Measurements from ENCODE around the gene PVRIG.
A peak's percentile ranks its signal among the peaks of the same experiment; 100 is the strongest.
"Not testable (repeated sequence)": the region's sequence is repeated elsewhere in the genome, so short reads cannot be mapped to it uniquely, and the experiment has no call there.

The PVRIG gene

GRCh38 chr7:100190048-100190711 is 29.6 kb upstream of the PVRIG start:
- Histone ChIP-seq H2AK5ac (ENCODE audit: low read length, severe bottlenecking) (no peak overlapping the region), H3K36me3 (ENCODE audit: control insufficient read depth in 1 of 2, insufficient read depth in 2 of 2, low read depth in 1 of 2, low read length in 2 of 2) (no peaks in the 10 kb centered on the region), H3K27me3 (ENCODE audit: control insufficient read depth in 1 of 2, insufficient read depth in 1 of 2, low read length in 2 of 2) (peaks cover 0 to 13% of the 10 kb centered on the region in 2 experiments), H3K9ac (ENCODE audit: low read length) (peak overlapping the region; percentile 57), H3K4ac (ENCODE audit: low read depth in 1 of 2, low read length in 2 of 2) (no peak overlapping the region), H3K27ac (ENCODE audit: low read length, poor library complexity, severe bottlenecking) (no peak overlapping the region), H3K4me1 (ENCODE audit: control insufficient read depth, insufficient read depth, low read depth, low read length) (no peaks in the 10 kb centered on the region), H2BK12ac (ENCODE audit: low read length in 2 of 2) (no peak overlapping the region), H3K18ac (ENCODE audit: low read depth in 1 of 2, low read length in 2 of 2) (no peak overlapping the region), H4K91ac (ENCODE audit: low read length) (no peak overlapping the region), H3K4me2 (ENCODE audit: low read length, poor library complexity, severe bottlenecking) (no peak overlapping the region), H4K8ac (ENCODE audit: low read length) (no peak overlapping the region), H2AFZ (ENCODE audit: low read depth, low read length) (no peak overlapping the region), H2BK120ac (ENCODE audit: low read depth, low read length) (no peak overlapping the region), H2BK5ac (ENCODE audit: low read depth, low read length, poor library complexity, severe bottlenecking) (no peak overlapping the region), H3K14ac (ENCODE audit: low read length in 2 of 2) (no peak overlapping the region), H2BK15ac (ENCODE audit: low read depth, poor library complexity, severe bottlenecking) (no peak overlapping the region), H3K4me3 (ENCODE audit: insufficient read depth in 1 of 2, low read depth in 1 of 2, low read length in 2 of 2) (no peak overlapping the region), H3K23ac (ENCODE audit: low read length in 2 of 2) (no peak overlapping the region), H3K79me1 (replicated peaks; ENCODE audit: low read length, poor library complexity, severe bottlenecking) (no peaks in the 10 kb centered on the region), H3K9me3 (ENCODE audit: control insufficient read depth, low read length) (no peaks in the 10 kb centered on the region)
- 82% methylated on average over 4 of the region's 4 CpGs for WGBS
- DNase-seq = peak; percentile 51

GRCh38 chr7:100191775-100192174 is 28.0 kb upstream of the PVRIG start:
- peak; percentile 45 for DNase-seq
- no peak overlapping the region for H3K27ac ChIP-seq (ENCODE audit: low read length, poor library complexity, severe bottlenecking)
- H3K23ac ChIP-seq (ENCODE audit: low read length in 2 of 2) = no peak overlapping the region
- H3K4ac ChIP-seq (ENCODE audit: low read depth in 1 of 2, low read length in 2 of 2) = no peak overlapping the region
- no peak overlapping the region for H2AK5ac ChIP-seq (ENCODE audit: low read length, severe bottlenecking)
- H2BK120ac ChIP-seq (ENCODE audit: low read depth, low read length) = no peak overlapping the region
- H2BK5ac ChIP-seq (ENCODE audit: low read depth, low read length, poor library complexity, severe bottlenecking) = no peak overlapping the region
- H3K79me1 ChIP-seq (replicated peaks; ENCODE audit: low read length, poor library complexity, severe bottlenecking) = no peaks in the 10 kb centered on the region
- no peak overlapping the region for H4K91ac ChIP-seq (ENCODE audit: low read length)
- H3K14ac ChIP-seq (ENCODE audit: low read length in 2 of 2) = no peak overlapping the region
- WGBS = 95% methylated on average over 2 of the region's 2 CpGs
- H3K4me1 ChIP-seq (ENCODE audit: control insufficient read depth, insufficient read depth, low read depth, low read length) = no peaks in the 10 kb centered on the region
- no peak overlapping the region for H2AFZ ChIP-seq (ENCODE audit: low read depth, low read length)
- no peak overlapping the region for H2BK12ac ChIP-seq (ENCODE audit: low read length in 2 of 2)
- H2BK15ac ChIP-seq (ENCODE audit: low read depth, poor library complexity, severe bottlenecking) = no peak overlapping the region
- H3K18ac ChIP-seq (ENCODE audit: low read depth in 1 of 2, low read length in 2 of 2) = no peak overlapping the region
- H3K9ac ChIP-seq (ENCODE audit: low read length) = no peak overlapping the region
- no peaks in the 10 kb centered on the region for H3K36me3 ChIP-seq (ENCODE audit: control insufficient read depth in 1 of 2, insufficient read depth in 2 of 2, low read depth in 1 of 2, low read length in 2 of 2)
- no peaks in the 10 kb centered on the region for H3K9me3 ChIP-seq (ENCODE audit: control insufficient read depth, low read length)
- peaks cover 0 to 13% of the 10 kb centered on the region in 2 experiments for H3K27me3 ChIP-seq (ENCODE audit: control insufficient read depth in 1 of 2, insufficient read depth in 1 of 2, low read length in 2 of 2)
- H3K4me2 ChIP-seq (ENCODE audit: low read length, poor library complexity, severe bottlenecking) = no peak overlapping the region
- no peak overlapping the region for H4K8ac ChIP-seq (ENCODE audit: low read length)
- H3K4me3 ChIP-seq (ENCODE audit: insufficient read depth in 1 of 2, low read depth in 1 of 2, low read length in 2 of 2) = no peak overlapping the region

- not testable (repeated sequence) for H2BK15ac ChIP-seq (ENCODE audit: low read depth, poor library complexity, severe bottlenecking); H2BK5ac ChIP-seq (ENCODE audit: low read depth, low read length, poor library complexity, severe bottlenecking); H3K9ac ChIP-seq (ENCODE audit: low read length); H4K91ac ChIP-seq (ENCODE audit: low read length); DNase-seq; H2AFZ ChIP-seq (ENCODE audit: low read depth, low read length); H3K27ac ChIP-seq (ENCODE audit: low read length, poor library complexity, severe bottlenecking); H3K14ac ChIP-seq (ENCODE audit: low read length in 2 of 2); H3K4me2 ChIP-seq (ENCODE audit: low read length, poor library complexity, severe bottlenecking); H2AK5ac ChIP-seq (ENCODE audit: low read length, severe bottlenecking); H2BK12ac ChIP-seq (ENCODE audit: low read length in 2 of 2); H3K9me3 ChIP-seq (ENCODE audit: control insufficient read depth, low read length); H3K4ac ChIP-seq (ENCODE audit: low read depth in 1 of 2, low read length in 2 of 2); H2BK120ac ChIP-seq (ENCODE audit: low read depth, low read length); H3K79me1 ChIP-seq (replicated peaks; ENCODE audit: low read length, poor library complexity, severe bottlenecking); H3K4me3 ChIP-seq (ENCODE audit: insufficient read depth in 1 of 2, low read depth in 1 of 2, low read length in 2 of 2); H4K8ac ChIP-seq (ENCODE audit: low read length); H3K36me3 ChIP-seq (ENCODE audit: control insufficient read depth in 1 of 2, insufficient read depth in 2 of 2, low read depth in 1 of 2, low read length in 2 of 2); H3K4me1 ChIP-seq (ENCODE audit: control insufficient read depth, insufficient read depth, low read depth, low read length); H3K23ac ChIP-seq (ENCODE audit: low read length in 2 of 2); H3K18ac ChIP-seq (ENCODE audit: low read depth in 1 of 2, low read length in 2 of 2)
- WGBS = 95% methylated on average over 4 of the region's 6 CpGs
- peaks cover 0 to 14% of the 10 kb centered on the region in 2 experiments for H3K27me3 ChIP-seq (ENCODE audit: control insufficient read depth in 1 of 2, insufficient read depth in 1 of 2, low read length in 2 of 2)
These were observed 27.4 kb upstream of the PVRIG start for GRCh38 chr7:100192281-100192862.

GRCh38 chr7:100192969-100193368 is 26.8 kb upstream of the PVRIG start:
- H3K9me3 ChIP-seq (ENCODE audit: control insufficient read depth, low read length) = no peaks in the 10 kb centered on the region
- DNase-seq = no peak
- H3K23ac ChIP-seq (ENCODE audit: low read length in 2 of 2) = no peak overlapping the region
- H3K36me3 ChIP-seq (ENCODE audit: control insufficient read depth in 1 of 2, insufficient read depth in 2 of 2, low read depth in 1 of 2, low read length in 2 of 2) = no peaks in the 10 kb centered on the region
- H2AK5ac ChIP-seq (ENCODE audit: low read length, severe bottlenecking) = no peak overlapping the region
- H3K79me1 ChIP-seq (replicated peaks; ENCODE audit: low read length, poor library complexity, severe bottlenecking) = no peaks in the 10 kb centered on the region
- 93% methylated on average over 3 of the region's 3 CpGs for WGBS
- no peak overlapping the region for H3K4me2 ChIP-seq (ENCODE audit: low read length, poor library complexity, severe bottlenecking)
- no peak overlapping the region for H3K27ac ChIP-seq (ENCODE audit: low read length, poor library complexity, severe bottlenecking)
- H3K27me3 ChIP-seq (ENCODE audit: control insufficient read depth in 1 of 2, insufficient read depth in 1 of 2, low read length in 2 of 2) = peaks cover 0 to 20% of the 10 kb centered on the region in 2 experiments
- no peak overlapping the region for H2AFZ ChIP-seq (ENCODE audit: low read depth, low read length)
- no peak overlapping the region for H3K4ac ChIP-seq (ENCODE audit: low read depth in 1 of 2, low read length in 2 of 2)
- no peak overlapping the region for H3K18ac ChIP-seq (ENCODE audit: low read depth in 1 of 2, low read length in 2 of 2)
- no peaks in the 10 kb centered on the region for H3K4me1 ChIP-seq (ENCODE audit: control insufficient read depth, insufficient read depth, low read depth, low read length)
- H4K8ac ChIP-seq (ENCODE audit: low read length) = no peak overlapping the region
- H2BK12ac ChIP-seq (ENCODE audit: low read length in 2 of 2) = no peak overlapping the region
- H3K9ac ChIP-seq (ENCODE audit: low read length) = no peak overlapping the region
- no peak overlapping the region for H2BK5ac ChIP-seq (ENCODE audit: low read depth, low read length, poor library complexity, severe bottlenecking)
- no peak overlapping the region for H2BK15ac ChIP-seq (ENCODE audit: low read depth, poor library complexity, severe bottlenecking)
- H3K4me3 ChIP-seq (ENCODE audit: insufficient read depth in 1 of 2, low read depth in 1 of 2, low read length in 2 of 2) = no peak overlapping the region
- H3K14ac ChIP-seq (ENCODE audit: low read length in 2 of 2) = no peak overlapping the region
- H2BK120ac ChIP-seq (ENCODE audit: low read depth, low read length) = no peak overlapping the region
- H4K91ac ChIP-seq (ENCODE audit: low read length) = no peak overlapping the region

Measured in mesenchymal stem cell (in vitro differentiated cells and primary cell).